Ishikawa (cell line): Measurements from ENCODE around the gene KIF12.
A peak's percentile ranks its signal among the peaks of the same experiment; 100 is the strongest.

ENCODE experiments used
- CEBPB ChIP-seq: IDR thresholded peaks from 2 replicates; pipeline ENCODE4 v1.6.1; 2012
- CREB1 ChIP-seq: IDR thresholded peaks from 2 replicates; pipeline ENCODE4 v1.6.1; 2012; ENCODE audit warnings: low read depth
- EGR1 ChIP-seq: IDR thresholded peaks from 2 replicates; pipeline ENCODE4 v1.6.1; 2012
- EP300 ChIP-seq: IDR thresholded peaks from 2 replicates; pipeline ENCODE4 v1.6.1; 2012; ENCODE audit warnings: borderline replicate concordance
- FOXM1 ChIP-seq: IDR thresholded peaks from 2 replicates; pipeline ENCODE4 v1.6.1; 2012; ENCODE audit warnings: low read depth, borderline replicate concordance
- NFIC ChIP-seq: IDR thresholded peaks from 2 replicates; pipeline ENCODE4 v1.6.1; 2012
- RAD21 ChIP-seq: IDR thresholded peaks from 2 replicates; pipeline ENCODE4 v1.6.1; 2012; ENCODE audit warnings: low read depth
- TAF1 ChIP-seq: IDR thresholded peaks from 2 replicates; pipeline ENCODE4 v1.6.1; 2012; ENCODE audit warnings: low read depth, mild to moderate bottlenecking
- TCF12 ChIP-seq: IDR thresholded peaks from 2 replicates; pipeline ENCODE4 v1.6.1; 2012; ENCODE audit warnings: low read depth
- TEAD4 ChIP-seq: IDR thresholded peaks from 2 replicates; pipeline ENCODE4 v1.6.1; 2012
- USF1 ChIP-seq: IDR thresholded peaks from 2 replicates; pipeline ENCODE4 v1.6.1; 2012
- YY1 ChIP-seq: IDR thresholded peaks from 2 replicates; pipeline ENCODE4 v1.6.1; 2012; ENCODE audit warnings: low read depth
- ZBTB7A ChIP-seq: IDR thresholded peaks from 2 replicates; pipeline ENCODE4 v1.6.1; 2012; ENCODE audit warnings: low read depth
- TF ChIP-seq, protein P1 (sequence below): IDR thresholded peaks from 2 replicates; pipeline ENCODE4 v1.6.1; 2012
- TF ChIP-seq, protein P2 (sequence below): IDR thresholded peaks from 2 replicates; pipeline ENCODE4 v1.6.1; 2012; ENCODE audit warnings: low read depth, mild to moderate bottlenecking

KIF12 gene

DNA sequence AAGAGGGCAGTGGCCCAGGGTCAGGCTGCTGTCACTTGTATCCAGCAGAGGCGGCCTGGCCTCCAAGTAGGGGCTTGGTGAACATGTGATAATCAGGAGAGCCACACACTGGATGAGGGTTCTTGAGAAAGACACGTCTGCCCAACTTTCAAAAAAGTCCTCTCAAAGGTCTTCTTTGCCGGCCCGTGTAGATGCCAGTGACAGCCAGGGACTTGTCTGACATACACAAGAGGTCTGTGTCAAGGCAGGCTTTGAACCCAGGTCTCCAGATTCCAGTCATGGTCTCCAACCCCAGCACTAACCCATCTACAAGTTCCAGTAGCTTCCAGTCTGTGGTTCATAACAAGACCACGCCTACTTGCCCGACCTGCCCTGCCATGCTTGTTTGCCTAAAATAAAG, 13.1 kb downstream of the KIF12 start:
- TF ChIP-seq TCF12 (no peak), ZBTB7A (no peak), USF1 (no peak), RAD21 (no peak), TEAD4 (no peak), TAF1 (no peak), NFIC (no peak), EGR1 (no peak)
- TF ChIP-seq, protein P1, sequence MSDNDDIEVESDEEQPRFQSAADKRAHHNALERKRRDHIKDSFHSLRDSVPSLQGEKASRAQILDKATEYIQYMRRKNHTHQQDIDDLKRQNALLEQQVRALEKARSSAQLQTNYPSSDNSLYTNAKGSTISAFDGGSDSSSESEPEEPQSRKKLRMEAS, result no peak

GRCh38 chr9:114085387-114085789, 13.7 kb downstream of the KIF12 start:
- no peak for TF ChIP-seq RAD21
- TF ChIP-seq, protein P2, sequence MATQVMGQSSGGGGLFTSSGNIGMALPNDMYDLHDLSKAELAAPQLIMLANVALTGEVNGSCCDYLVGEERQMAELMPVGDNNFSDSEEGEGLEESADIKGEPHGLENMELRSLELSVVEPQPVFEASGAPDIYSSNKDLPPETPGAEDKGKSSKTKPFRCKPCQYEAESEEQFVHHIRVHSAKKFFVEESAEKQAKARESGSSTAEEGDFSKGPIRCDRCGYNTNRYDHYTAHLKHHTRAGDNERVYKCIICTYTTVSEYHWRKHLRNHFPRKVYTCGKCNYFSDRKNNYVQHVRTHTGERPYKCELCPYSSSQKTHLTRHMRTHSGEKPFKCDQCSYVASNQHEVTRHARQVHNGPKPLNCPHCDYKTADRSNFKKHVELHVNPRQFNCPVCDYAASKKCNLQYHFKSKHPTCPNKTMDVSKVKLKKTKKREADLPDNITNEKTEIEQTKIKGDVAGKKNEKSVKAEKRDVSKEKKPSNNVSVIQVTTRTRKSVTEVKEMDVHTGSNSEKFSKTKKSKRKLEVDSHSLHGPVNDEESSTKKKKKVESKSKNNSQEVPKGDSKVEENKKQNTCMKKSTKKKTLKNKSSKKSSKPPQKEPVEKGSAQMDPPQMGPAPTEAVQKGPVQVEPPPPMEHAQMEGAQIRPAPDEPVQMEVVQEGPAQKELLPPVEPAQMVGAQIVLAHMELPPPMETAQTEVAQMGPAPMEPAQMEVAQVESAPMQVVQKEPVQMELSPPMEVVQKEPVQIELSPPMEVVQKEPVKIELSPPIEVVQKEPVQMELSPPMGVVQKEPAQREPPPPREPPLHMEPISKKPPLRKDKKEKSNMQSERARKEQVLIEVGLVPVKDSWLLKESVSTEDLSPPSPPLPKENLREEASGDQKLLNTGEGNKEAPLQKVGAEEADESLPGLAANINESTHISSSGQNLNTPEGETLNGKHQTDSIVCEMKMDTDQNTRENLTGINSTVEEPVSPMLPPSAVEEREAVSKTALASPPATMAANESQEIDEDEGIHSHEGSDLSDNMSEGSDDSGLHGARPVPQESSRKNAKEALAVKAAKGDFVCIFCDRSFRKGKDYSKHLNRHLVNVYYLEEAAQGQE, result no peak
- no peak for TF ChIP-seq EP300
- no peak for TF ChIP-seq CEBPB
- no peak for TF ChIP-seq ZBTB7A
- TF ChIP-seq EGR1, result no peak
- TF ChIP-seq TEAD4, result no peak
- TF ChIP-seq NFIC, result no peak
- TF ChIP-seq USF1, result no peak

GRCh38 chr9:114084282-114085073, 14.6 kb downstream of the KIF12 start:
- TF ChIP-seq FOXM1 (no peak), EGR1 (no peak), CEBPB (no peak), TEAD4 (no peak), YY1 (no peak), TAF1 (no peak)
- TF ChIP-seq, protein P1, result no peak

- TF ChIP-seq, protein P1, result no peak
- TF ChIP-seq TEAD4 (no peak), CREB1 (no peak), YY1 (no peak), TCF12 (no peak), ZBTB7A (no peak), USF1 (no peak)
These were observed 15.4 kb downstream of the KIF12 start for GRCh38 chr9:114083666-114084065.

DNA sequence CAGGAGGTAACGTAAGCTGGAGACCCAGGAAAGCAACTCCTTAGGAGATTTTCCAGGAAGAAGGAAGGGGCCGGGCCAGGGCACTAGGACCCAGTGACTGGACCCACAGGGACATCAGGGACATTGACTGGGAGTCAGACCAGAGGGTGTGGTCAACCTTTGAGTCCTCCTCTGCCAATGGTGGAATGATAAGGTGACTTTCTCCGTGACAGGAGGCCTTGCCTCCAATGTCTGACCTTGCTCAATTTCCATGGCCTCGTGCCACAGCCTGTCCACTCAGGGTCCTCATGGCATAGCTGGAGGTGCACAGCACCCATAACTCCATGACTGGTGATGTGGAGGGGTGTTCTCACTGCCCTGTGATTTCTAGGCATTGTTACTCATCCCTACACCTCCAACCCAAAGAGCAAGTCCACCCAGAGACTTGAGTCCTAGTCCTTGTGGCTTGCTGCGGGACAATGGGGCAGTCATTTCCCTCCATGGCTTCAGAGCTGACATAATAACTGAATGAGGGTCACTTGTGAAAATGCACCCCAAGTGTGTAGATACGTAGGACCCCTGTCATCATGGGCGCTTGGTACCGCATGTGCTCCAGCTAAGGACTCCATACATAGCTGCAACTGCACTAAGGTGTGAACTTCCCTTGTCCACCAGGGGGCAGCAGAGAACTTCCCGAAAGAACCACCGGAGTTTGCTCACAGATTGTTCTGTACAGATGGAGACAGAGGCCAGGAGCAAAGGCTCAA, 16.9 kb downstream of the KIF12 start:
- TF ChIP-seq, protein P2, result no peak
- peak; percentile 94 for TF ChIP-seq RAD21
- TF ChIP-seq, protein P1, result peak; percentile 35; the same call in 1 of the 2 replicates
